ENCODE results near the gene PARD6G.

GRCh38 chr18:80115035-80115434, 132.3 kb downstream of the PARD6G start:
- no peak for TF ChIP-seq CTCF (IDR thresholded peaks at IDR 0.05)
- TF ChIP-seq POLR2AphosphoS5 (IDR thresholded peaks at IDR 0.05): no peak
- TF ChIP-seq POLR2A (IDR thresholded peaks at IDR 0.05): no peak
